Hepatocyte (in vitro differentiated cells): Measurements from ENCODE around the gene CNPPD1. TPM values are rescaled to one million over a fixed set of nuclear protein-coding genes. Genes with fewer than 3 reads are reported as not detected.

Source experiments
- DNase-seq: peaks from one replicate; pipeline ENCODE4 v3.0.0-alpha.2; 2016; ENCODE audit warnings: low spot score
- H2AFZ ChIP-seq: fragments of 200-600 bp; sonication (generic); 2 replicates; pipeline ENCODE4 v1.6.0; 2016; ENCODE audit warnings: antibody characterized with exemption, mild to moderate bottlenecking
- H3K27ac ChIP-seq: fragments of 200-600 bp; sonication (generic); 2 replicates; pipeline ENCODE4 v1.5.1; 2016; ENCODE audit warnings: mild to moderate bottlenecking
- H3K27me3 ChIP-seq: fragments of 200-600 bp; sonication (generic); 2 replicates; pipeline ENCODE4 v1.6.1; 2016
- H3K36me3 ChIP-seq: fragments of 200-600 bp; sonication (generic); replicated peaks from 2 replicates; pipeline ENCODE4 v1.5.1; 2016; ENCODE audit warnings: low read depth; ENCODE audit not compliant: insufficient read depth
- H3K4me1 ChIP-seq: fragments of 200-600 bp; sonication (generic); 2 replicates; pipeline ENCODE4 v1.5.1; 2016; ENCODE audit warnings: mild to moderate bottlenecking, moderate library complexity; ENCODE audit not compliant: insufficient read depth
- H3K4me2 ChIP-seq: fragments of 200-600 bp; sonication (generic); 2 replicates; pipeline ENCODE4 v1.6.0; 2016
- H3K4me3 ChIP-seq: fragments of 200-600 bp; sonication (generic); 2 replicates; pipeline ENCODE4 v1.5.1; 2016; ENCODE audit warnings: mild to moderate bottlenecking
- H3K79me2 ChIP-seq: fragments of 200-600 bp; sonication (generic); 2 replicates; pipeline ENCODE4 v1.6.0; 2017; ENCODE audit warnings: mild to moderate bottlenecking
- H3K9me2 ChIP-seq: fragments of 200-600 bp; sonication (generic); replicated peaks from 2 replicates; pipeline ENCODE4 v1.6.0; 2017; ENCODE audit warnings: mild to moderate bottlenecking; ENCODE audit not compliant: insufficient read depth
- H3K9me3 ChIP-seq: fragments of 200-600 bp; sonication (generic); 2 replicates; pipeline ENCODE4 v1.5.1; 2016; ENCODE audit warnings: low read depth, mild to moderate bottlenecking
- H4K20me1 ChIP-seq: fragments of 200-600 bp; sonication (generic); 2 replicates; pipeline ENCODE4 v1.6.0; 2016; ENCODE audit warnings: mild to moderate bottlenecking; ENCODE audit not compliant: insufficient read depth, poor library complexity, severe bottlenecking
- EZH2 ChIP-seq: fragments of 200-600 bp; sonication (generic); IDR thresholded peaks from 2 replicates; pipeline ENCODE4 v1.6.1; 2016; ENCODE audit warnings: antibody characterized with exemption, mild to moderate bottlenecking, borderline replicate concordance
- EZH2phosphoT487 ChIP-seq: fragments of 200-600 bp; sonication (generic); IDR thresholded peaks from one replicate; pipeline ENCODE4 v1.6.1; 2018; ENCODE audit warnings: antibody characterized with exemption, mild to moderate bottlenecking, low read depth, moderate library complexity; ENCODE audit not compliant: unreplicated experiment, severe bottlenecking
- WGBS: methylation state at CpG from one replicate; pipeline ENCODE4 v1.1.6; 2016; ENCODE audit warnings: low lambda C conversion rate; ENCODE audit errors: missing lambda C conversion rate; 5-methylcytosine and 5-hydroxymethylcytosine counted together
- polyA plus RNA-seq: library from polyadenylated mRNA; unstranded; fragments of >200 nt; fragmentation: Nextera tagmentation; extraction: Ambion mirVana; gene quantifications from 2 replicates; pipeline ENCODE4 v1.2.1, GENCODE V29; 2016
- total RNA-seq: library from RNA; depleted of rRNA; stranded (reverse); fragments of >200 nt; gene quantifications from 2 replicates; pipeline ENCODE4 v1.2.3, GENCODE V29; 2014
- TF ChIP-seq, protein P1 (sequence below): fragments of 200-600 bp; sonication (generic); IDR thresholded peaks from 2 replicates; pipeline ENCODE4 v1.5.1; 2016; ENCODE audit warnings: antibody characterized with exemption, mild to moderate bottlenecking; ENCODE audit not compliant: poor library complexity

CNPPD1 gene
- total and polyA plus RNA-seq, 2 experiments from 2014 or later = 34.0 to 49.4 TPM

DNA sequence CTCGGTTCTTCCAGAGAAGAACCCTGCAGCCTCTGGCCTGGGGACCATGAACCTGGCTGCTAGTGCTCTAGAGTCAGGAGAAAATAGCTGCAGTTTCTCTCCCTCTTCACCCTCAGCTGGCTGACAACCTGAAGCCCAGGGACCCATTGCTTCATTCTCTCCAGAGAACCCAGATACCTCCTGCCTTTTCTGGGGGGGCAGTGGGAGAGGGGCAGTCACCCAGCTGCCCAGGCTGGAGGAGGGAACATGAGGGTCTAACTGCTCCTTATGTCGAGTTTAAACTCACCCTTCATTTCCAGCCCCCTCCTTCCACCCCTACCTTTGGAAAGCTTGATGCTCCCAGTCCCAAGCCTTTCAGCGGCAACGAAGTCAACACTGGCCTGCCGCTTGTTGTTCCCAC, 22.2 kb upstream of the CNPPD1 start:
- Histone ChIP-seq H3K79me2 (no peaks in the 10 kb centered on the region), H3K4me2 (no peak overlapping the region), H3K27ac (no peak overlapping the region), H3K9me2 (no peaks in the 10 kb centered on the region), H3K4me1 (no peaks in the 10 kb centered on the region), H2AFZ (no peak overlapping the region), H3K27me3 (no peaks in the 10 kb centered on the region), H3K4me3 (no peak overlapping the region), H3K36me3 (no peaks in the 10 kb centered on the region), H4K20me1 (no peaks in the 10 kb centered on the region), H3K9me3 (no peaks in the 10 kb centered on the region)
- TF ChIP-seq EZH2 (no peak), EZH2phosphoT487 (no peak)
- TF ChIP-seq, protein P1, sequence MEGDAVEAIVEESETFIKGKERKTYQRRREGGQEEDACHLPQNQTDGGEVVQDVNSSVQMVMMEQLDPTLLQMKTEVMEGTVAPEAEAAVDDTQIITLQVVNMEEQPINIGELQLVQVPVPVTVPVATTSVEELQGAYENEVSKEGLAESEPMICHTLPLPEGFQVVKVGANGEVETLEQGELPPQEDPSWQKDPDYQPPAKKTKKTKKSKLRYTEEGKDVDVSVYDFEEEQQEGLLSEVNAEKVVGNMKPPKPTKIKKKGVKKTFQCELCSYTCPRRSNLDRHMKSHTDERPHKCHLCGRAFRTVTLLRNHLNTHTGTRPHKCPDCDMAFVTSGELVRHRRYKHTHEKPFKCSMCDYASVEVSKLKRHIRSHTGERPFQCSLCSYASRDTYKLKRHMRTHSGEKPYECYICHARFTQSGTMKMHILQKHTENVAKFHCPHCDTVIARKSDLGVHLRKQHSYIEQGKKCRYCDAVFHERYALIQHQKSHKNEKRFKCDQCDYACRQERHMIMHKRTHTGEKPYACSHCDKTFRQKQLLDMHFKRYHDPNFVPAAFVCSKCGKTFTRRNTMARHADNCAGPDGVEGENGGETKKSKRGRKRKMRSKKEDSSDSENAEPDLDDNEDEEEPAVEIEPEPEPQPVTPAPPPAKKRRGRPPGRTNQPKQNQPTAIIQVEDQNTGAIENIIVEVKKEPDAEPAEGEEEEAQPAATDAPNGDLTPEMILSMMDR = no peak
- 77% methylated on average over 5 of the region's 5 CpGs for WGBS
- no peak for DNase-seq

DNA sequence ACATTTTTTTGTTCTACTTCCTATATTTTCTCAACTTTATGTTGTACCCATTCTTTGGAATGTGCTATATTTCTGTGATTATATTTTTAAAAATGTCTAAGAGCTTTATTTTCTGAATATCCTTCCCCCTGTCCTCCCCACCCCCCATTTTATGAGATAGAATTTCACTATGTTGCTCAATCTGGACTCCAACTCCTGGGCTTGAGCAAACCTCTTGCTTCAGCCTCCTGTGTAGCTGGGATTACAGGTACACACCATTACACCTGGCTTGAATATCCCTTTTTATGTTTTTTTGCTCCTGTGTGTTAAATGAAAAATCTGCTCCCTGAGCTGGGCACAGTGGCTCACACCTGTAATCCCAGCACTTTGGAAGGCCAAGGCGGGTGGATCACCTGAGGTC, 20.7 kb upstream of the CNPPD1 start:
- 100% methylated on average over 1 of the region's 1 CpG for WGBS
- Histone ChIP-seq H3K9me2 (no peaks in the 10 kb centered on the region), H4K20me1 (no peaks in the 10 kb centered on the region), H3K4me3 (no peak overlapping the region), H3K27ac (no peak overlapping the region), H3K4me2 (no peak overlapping the region), H3K79me2 (no peaks in the 10 kb centered on the region), H3K9me3 (no peaks in the 10 kb centered on the region), H3K36me3 (no peaks in the 10 kb centered on the region), H3K4me1 (no peaks in the 10 kb centered on the region), H3K27me3 (no peaks in the 10 kb centered on the region), H2AFZ (no peak overlapping the region)
- no peak for DNase-seq
- TF ChIP-seq, protein P1 = no peak
- no peak for TF ChIP-seq EZH2

DNA sequence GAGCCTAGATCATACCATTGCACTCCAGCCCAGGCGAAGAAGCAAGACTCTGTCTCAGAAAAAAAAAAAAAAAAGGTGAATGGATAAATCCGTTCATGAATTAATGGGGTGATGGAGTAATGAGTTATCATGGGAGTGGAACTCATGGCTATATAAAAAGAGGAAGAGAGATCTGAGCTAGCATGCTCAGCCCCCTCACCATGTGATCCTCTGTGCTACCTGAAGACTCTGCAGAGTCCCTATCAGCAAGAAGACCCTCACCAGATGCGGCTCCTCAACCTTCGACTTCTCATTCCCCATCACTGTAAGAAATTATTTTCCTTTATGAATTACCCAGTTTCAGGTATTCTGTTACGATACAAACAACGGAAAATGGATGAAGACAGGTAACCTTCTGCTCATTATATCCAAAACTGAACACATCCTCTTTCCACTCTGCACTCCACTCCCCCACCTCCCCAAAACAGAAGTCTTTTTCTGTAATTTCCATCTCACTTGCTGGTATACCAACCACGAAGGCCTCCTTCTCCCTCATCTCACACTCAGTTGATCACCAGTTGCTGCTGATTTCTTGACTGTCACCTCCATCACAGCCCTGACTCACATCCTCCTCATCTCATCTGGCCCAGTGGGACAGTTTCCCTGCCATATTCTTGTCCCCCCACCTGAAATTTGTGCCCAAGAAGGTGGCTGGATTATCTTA, 10.2 kb upstream of the CNPPD1 start:
- H3K9me2 ChIP-seq = no peaks in the 10 kb centered on the region
- 84% methylated on average over 7 of the region's 7 CpGs for WGBS
- no peak overlapping the region for H3K4me2 ChIP-seq
- no peaks in the 10 kb centered on the region for H3K36me3 ChIP-seq
- H2AFZ ChIP-seq = no peak overlapping the region
- no peak for DNase-seq
- no peaks in the 10 kb centered on the region for H4K20me1 ChIP-seq
- no peak overlapping the region for H3K27ac ChIP-seq
- no peaks in the 10 kb centered on the region for H3K9me3 ChIP-seq
- H3K27me3 ChIP-seq = no peaks in the 10 kb centered on the region
- TF ChIP-seq EZH2 (no peak), EZH2phosphoT487 (no peak)
- TF ChIP-seq, protein P1 = no peak
- no peaks in the 10 kb centered on the region for H3K4me1 ChIP-seq
- no peak overlapping the region for H3K4me3 ChIP-seq
- H3K79me2 ChIP-seq = no peaks in the 10 kb centered on the region

DNA sequence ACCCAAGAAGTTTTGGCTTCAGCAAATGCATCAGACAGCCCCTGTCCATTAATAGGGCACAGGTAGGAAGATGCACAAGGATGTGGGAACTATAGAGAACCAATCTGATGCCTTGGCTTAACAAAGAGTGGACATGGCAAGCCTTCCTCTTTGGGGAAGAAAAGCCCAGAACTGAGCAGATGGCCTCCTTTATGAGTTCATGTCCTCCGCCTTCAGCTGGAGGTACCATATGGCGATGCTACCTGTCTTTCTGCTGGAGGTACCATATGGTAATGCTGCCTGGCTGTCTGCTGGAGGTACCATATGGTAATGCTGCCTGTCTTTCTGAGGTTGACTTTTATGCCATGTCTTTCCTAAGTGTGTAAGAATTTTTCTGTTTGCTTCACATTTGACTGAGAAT, 7.4 kb upstream of the CNPPD1 start:
- Histone ChIP-seq H3K79me2 (peaks cover 14% of the 10 kb centered on the region), H3K4me1 (peaks cover 3% of the 10 kb centered on the region), H3K36me3 (no peaks in the 10 kb centered on the region), H2AFZ (no peak overlapping the region), H3K9me2 (no peaks in the 10 kb centered on the region), H3K4me3 (no peak overlapping the region), H3K4me2 (no peak overlapping the region), H3K27ac (no peak overlapping the region), H3K9me3 (no peaks in the 10 kb centered on the region), H3K27me3 (no peaks in the 10 kb centered on the region), H4K20me1 (peaks cover 6% of the 10 kb centered on the region)
- TF ChIP-seq EZH2phosphoT487 (no peak), EZH2 (no peak)
- TF ChIP-seq, protein P1 = no peak
- DNase-seq = no peak
- WGBS = 98% methylated on average over 2 of the region's 2 CpGs
